Measurements from ENCODE around the gene TASP1. TPM values are rescaled to one million over a fixed set of nuclear protein-coding genes. Genes with fewer than 3 reads are reported as not detected.

TASP1 gene
- total RNA-seq, 1 donor from 2014 or later: 10.3 TPM

GRCh38 chr20:13419477-13419876 is 219.3 kb downstream of the TASP1 start:
- no peaks in the 10 kb centered on the region for H3K4me1 Mint-ChIP-seq (ENCODE audit: low read depth, unreplicated experiment)
- H3K27ac ChIP-seq (ENCODE audit: low read depth, low read length): no peak overlapping the region

DNA sequence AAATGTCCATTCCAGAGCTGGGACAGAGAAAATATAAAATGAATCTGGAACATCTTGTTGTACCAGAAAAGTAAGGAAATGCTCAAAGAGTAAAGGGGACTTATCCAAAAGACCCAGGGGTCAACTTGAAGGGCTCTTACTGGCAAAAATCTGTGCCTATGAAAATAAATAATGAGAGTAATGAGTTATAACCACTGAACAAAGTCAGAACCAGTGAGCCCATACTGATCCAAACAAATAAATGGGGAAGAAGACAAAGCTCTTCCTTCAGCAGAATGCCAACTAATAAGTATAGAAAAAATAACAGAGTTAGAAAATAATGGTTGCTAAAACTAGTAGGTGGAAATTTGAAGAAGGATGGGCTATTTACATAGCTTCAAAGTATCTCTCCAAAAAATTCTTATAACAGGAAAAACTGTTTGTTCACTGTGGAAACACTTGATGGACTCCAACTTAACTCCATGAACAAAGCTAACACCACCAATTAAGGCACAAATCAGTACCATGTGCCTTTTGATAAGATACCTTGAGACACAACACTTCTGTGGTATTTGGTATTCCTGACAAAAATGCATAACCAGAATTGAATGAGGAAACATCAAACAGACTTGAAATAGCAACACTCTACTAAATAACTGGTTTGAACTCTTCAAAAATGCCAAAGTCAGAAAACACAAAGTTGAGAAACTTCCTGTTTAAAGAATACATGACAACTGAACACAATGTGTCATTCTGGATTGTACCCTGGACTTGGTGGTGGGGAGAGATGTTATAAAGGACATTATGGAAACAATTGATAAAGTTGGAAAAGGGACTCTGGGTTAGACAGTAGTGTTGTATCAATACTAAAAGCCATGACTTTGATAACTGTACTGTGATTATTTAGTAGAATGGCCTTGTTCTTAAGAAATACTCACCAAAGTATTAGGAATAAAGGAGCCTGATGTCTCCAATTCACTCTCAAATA is 220.2 kb downstream of the TASP1 start:
- H3K27me3 ChIP-seq (ENCODE audit: insufficient read depth, low read length): no peaks in the 10 kb centered on the region
- no peaks in the 10 kb centered on the region for H3K9me3 Mint-ChIP-seq (ENCODE audit: unreplicated experiment)
- H3K4me3 Mint-ChIP-seq (ENCODE audit: unreplicated experiment): no peak overlapping the region
- H3K36me3 Mint-ChIP-seq (ENCODE audit: low read depth, unreplicated experiment): no peaks in the 10 kb centered on the region
- no peak overlapping the region for H3K4me2 ChIP-seq (ENCODE audit: low read length)
- no peak overlapping the region for H3K27ac Mint-ChIP-seq (ENCODE audit: unreplicated experiment)
- H2AFZ ChIP-seq (ENCODE audit: low read depth, low read length): no peak overlapping the region
- H4K20me1 ChIP-seq (ENCODE audit: insufficient read depth, low read length): no peaks in the 10 kb centered on the region
- no peaks in the 10 kb centered on the region for H3K4me1 ChIP-seq (ENCODE audit: insufficient read depth, low read length)
- no peak for TF ChIP-seq EZH2 (IDR thresholded peaks at IDR 0.05; ENCODE audit: insufficient read depth, low read length)
- TF ChIP-seq, protein P1, sequence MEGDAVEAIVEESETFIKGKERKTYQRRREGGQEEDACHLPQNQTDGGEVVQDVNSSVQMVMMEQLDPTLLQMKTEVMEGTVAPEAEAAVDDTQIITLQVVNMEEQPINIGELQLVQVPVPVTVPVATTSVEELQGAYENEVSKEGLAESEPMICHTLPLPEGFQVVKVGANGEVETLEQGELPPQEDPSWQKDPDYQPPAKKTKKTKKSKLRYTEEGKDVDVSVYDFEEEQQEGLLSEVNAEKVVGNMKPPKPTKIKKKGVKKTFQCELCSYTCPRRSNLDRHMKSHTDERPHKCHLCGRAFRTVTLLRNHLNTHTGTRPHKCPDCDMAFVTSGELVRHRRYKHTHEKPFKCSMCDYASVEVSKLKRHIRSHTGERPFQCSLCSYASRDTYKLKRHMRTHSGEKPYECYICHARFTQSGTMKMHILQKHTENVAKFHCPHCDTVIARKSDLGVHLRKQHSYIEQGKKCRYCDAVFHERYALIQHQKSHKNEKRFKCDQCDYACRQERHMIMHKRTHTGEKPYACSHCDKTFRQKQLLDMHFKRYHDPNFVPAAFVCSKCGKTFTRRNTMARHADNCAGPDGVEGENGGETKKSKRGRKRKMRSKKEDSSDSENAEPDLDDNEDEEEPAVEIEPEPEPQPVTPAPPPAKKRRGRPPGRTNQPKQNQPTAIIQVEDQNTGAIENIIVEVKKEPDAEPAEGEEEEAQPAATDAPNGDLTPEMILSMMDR (IDR thresholded peaks at IDR 0.05; ENCODE audit: insufficient read depth, low read depth, low read length): no peak
- H3K36me3 ChIP-seq (ENCODE audit: insufficient read depth, low read length): no peaks in the 10 kb centered on the region
- no peaks in the 10 kb centered on the region for H3K9me3 ChIP-seq (ENCODE audit: insufficient read depth, low read depth, low read length)
- no peaks in the 10 kb centered on the region for H3K27me3 Mint-ChIP-seq (ENCODE audit: low read depth, unreplicated experiment)
- no peak overlapping the region for H3K4me3 ChIP-seq (ENCODE audit: insufficient read depth, low read depth, low read length)
- H3K4me1 Mint-ChIP-seq (ENCODE audit: low read depth, unreplicated experiment): no peaks in the 10 kb centered on the region
- no peak for DNase-seq (ENCODE audit: low read depth)
- H3K79me2 ChIP-seq (ENCODE audit: insufficient read depth, low read length): no peaks in the 10 kb centered on the region
- no peak overlapping the region for H3K27ac ChIP-seq (ENCODE audit: low read depth, low read length)
- no peak overlapping the region for H3K9ac ChIP-seq (ENCODE audit: low read length)
- FAIRE-seq: peak; percentile 71

More at GRCh38 chr20:13419477-13419876, 219.3 kb downstream of the TASP1 start:
- Mint-ChIP-seq H3K4me3 (ENCODE audit: unreplicated experiment) (no peak overlapping the region), H3K27me3 (ENCODE audit: low read depth, unreplicated experiment) (no peaks in the 10 kb centered on the region), H3K36me3 (ENCODE audit: low read depth, unreplicated experiment) (no peaks in the 10 kb centered on the region), H3K27ac (ENCODE audit: unreplicated experiment) (no peak overlapping the region), H3K9me3 (ENCODE audit: unreplicated experiment) (no peaks in the 10 kb centered on the region)
- TF ChIP-seq EZH2 (IDR thresholded peaks at IDR 0.05; ENCODE audit: insufficient read depth, low read length): no peak
- TF ChIP-seq, protein P1 (IDR thresholded peaks at IDR 0.05; ENCODE audit: insufficient read depth, low read depth, low read length): no peak
- Histone ChIP-seq H3K27me3 (ENCODE audit: insufficient read depth, low read length) (no peaks in the 10 kb centered on the region), H3K9me3 (ENCODE audit: insufficient read depth, low read depth, low read length) (no peaks in the 10 kb centered on the region), H3K4me2 (ENCODE audit: low read length) (no peak overlapping the region), H3K79me2 (ENCODE audit: insufficient read depth, low read length) (no peaks in the 10 kb centered on the region), H3K9ac (ENCODE audit: low read length) (no peak overlapping the region), H3K4me1 (ENCODE audit: insufficient read depth, low read length) (no peaks in the 10 kb centered on the region), H3K36me3 (ENCODE audit: insufficient read depth, low read length) (no peaks in the 10 kb centered on the region), H3K4me3 (ENCODE audit: insufficient read depth, low read depth, low read length) (no peak overlapping the region), H2AFZ (ENCODE audit: low read depth, low read length) (no peak overlapping the region), H4K20me1 (ENCODE audit: insufficient read depth, low read length) (no peaks in the 10 kb centered on the region)
- DNase-seq (ENCODE audit: low read depth) (no peak), FAIRE-seq (no peak)

GRCh38 chr20:13416531-13416930 is 222.2 kb downstream of the TASP1 start:
- no peaks in the 10 kb centered on the region for H3K4me1 ChIP-seq (ENCODE audit: insufficient read depth, low read length)
- Mint-ChIP-seq H3K27me3 (ENCODE audit: low read depth, unreplicated experiment) (no peaks in the 10 kb centered on the region), H3K4me1 (ENCODE audit: low read depth, unreplicated experiment) (peaks cover 1% of the 10 kb centered on the region), H3K9me3 (ENCODE audit: unreplicated experiment) (no peaks in the 10 kb centered on the region), H3K36me3 (ENCODE audit: low read depth, unreplicated experiment) (no peaks in the 10 kb centered on the region), H3K4me3 (ENCODE audit: unreplicated experiment) (no peak overlapping the region), H3K27ac (ENCODE audit: unreplicated experiment) (no peak overlapping the region)
- DNase-seq (ENCODE audit: low read depth) (no peak), FAIRE-seq (no peak)
- H3K36me3 ChIP-seq (ENCODE audit: insufficient read depth, low read length): no peaks in the 10 kb centered on the region
- no peak for TF ChIP-seq EZH2 (IDR thresholded peaks at IDR 0.05; ENCODE audit: insufficient read depth, low read length)
- TF ChIP-seq, protein P1 (IDR thresholded peaks at IDR 0.05; ENCODE audit: insufficient read depth, low read depth, low read length): no peak
- H3K9me3 ChIP-seq (ENCODE audit: insufficient read depth, low read depth, low read length): no peaks in the 10 kb centered on the region
- H3K4me3 ChIP-seq (ENCODE audit: insufficient read depth, low read depth, low read length): no peak overlapping the region
- no peaks in the 10 kb centered on the region for H3K27me3 ChIP-seq (ENCODE audit: insufficient read depth, low read length)
- no peak overlapping the region for H2AFZ ChIP-seq (ENCODE audit: low read depth, low read length)
- no peaks in the 10 kb centered on the region for H4K20me1 ChIP-seq (ENCODE audit: insufficient read depth, low read length)
- no peak overlapping the region for H3K27ac ChIP-seq (ENCODE audit: low read depth, low read length)
- H3K79me2 ChIP-seq (ENCODE audit: insufficient read depth, low read length): no peaks in the 10 kb centered on the region
- no peak overlapping the region for H3K9ac ChIP-seq (ENCODE audit: low read length)
- H3K4me2 ChIP-seq (ENCODE audit: low read length): no peak overlapping the region
